Thymus (tissue), 11 donors: ENCODE data around the gene OSTN. TPM values are rescaled to one million over a fixed set of nuclear protein-coding genes. Genes with fewer than 3 reads are reported as not detected.
"Not testable (repeated sequence)": the region's sequence is repeated elsewhere in the genome, so short reads cannot be mapped to it uniquely, and the experiment has no call there.

Experiments used
- DNase-seq, 9 donors: peaks; one replicate each; pipeline ENCODE4 v3.0.0-alpha.2; 2013; ENCODE audit warnings: low spot score in 9 of 9, low read depth in 6 of 9, missing footprints in 1 of 9
- H3K27ac ChIP-seq, 2 donors: one replicate each; pipeline ENCODE4 v1.5.1; 2013; ENCODE audit warnings: control low read depth in 1 of 2, low read depth in 1 of 2, low read length in 1 of 2, mild to moderate bottlenecking in 1 of 2, moderate library complexity in 1 of 2
- H3K27me3 ChIP-seq, 2 donors: one replicate each; pipeline ENCODE4 v1.5.1; 2013; ENCODE audit warnings: low read length in 1 of 2; ENCODE audit not compliant: control insufficient read depth in 2 of 2, insufficient read depth in 1 of 2
- H3K36me3 ChIP-seq, 2 donors: one replicate each; pipeline ENCODE4 v1.5.1; 2013; ENCODE audit warnings: low read length in 1 of 2, mild to moderate bottlenecking in 1 of 2, moderate library complexity in 1 of 2; ENCODE audit not compliant: control insufficient read depth in 2 of 2, insufficient read depth in 2 of 2
- H3K4me1 ChIP-seq, 2 donors: one replicate each; pipeline ENCODE4 v1.5.1; 2013; ENCODE audit warnings: low read length in 2 of 2; ENCODE audit not compliant: control insufficient read depth in 2 of 2, insufficient read depth in 2 of 2
- H3K4me3 ChIP-seq, 2 donors: one replicate each; pipeline ENCODE4 v1.5.1; 2013; ENCODE audit warnings: low read length in 2 of 2, control low read depth in 1 of 2, mild to moderate bottlenecking in 1 of 2
- H3K9me3 ChIP-seq, 2 donors: one replicate each; pipeline ENCODE4 v1.5.1; 2013; ENCODE audit warnings: low read length in 1 of 2, mild to moderate bottlenecking in 1 of 2; ENCODE audit not compliant: control insufficient read depth in 2 of 2, insufficient read depth in 1 of 2
- WGBS: extraction: QIAGEN DNeasy Blood & Tissue Kit; methylation state at CpG from one replicate; pipeline ENCODE4 v1.1.7; 2013; 5-methylcytosine and 5-hydroxymethylcytosine counted together
- polyA plus RNA-seq: library from polyadenylated mRNA; stranded (reverse); fragments of 200-250 nt; gene quantifications from one replicate; pipeline ENCODE4 v1.2.3, GENCODE V29; 2013
- total RNA-seq: library from RNA; stranded (reverse); fragments of 120-200 nt; gene quantifications from one replicate; pipeline ENCODE4 v1.2.4, GENCODE V29; 2013
- donor health status: healthy.

The OSTN gene
- total and polyA plus RNA-seq, 2 donors, result under 0.01 to 0.14 TPM

GRCh38 chr3:191269289-191270085, 70.4 kb downstream of the OSTN start:
- H3K4me1 ChIP-seq, result no peaks in the 10 kb centered on the region
- no peaks in the 10 kb centered on the region for H3K9me3 ChIP-seq
- H3K4me3 ChIP-seq, result no peak overlapping the region
- DNase-seq, result no peak
- H3K27ac ChIP-seq, result no peak overlapping the region
- WGBS, result 76% methylated on average over 5 of the region's 5 CpGs
- H3K36me3 ChIP-seq, result no peaks in the 10 kb centered on the region
- H3K27me3 ChIP-seq, result no peaks in the 10 kb centered on the region

- 97% methylated on average over 14 of the region's 14 CpGs for WGBS
- H3K9me3 ChIP-seq, DNase-seq, H3K4me3 ChIP-seq, H3K27me3 ChIP-seq, H3K36me3 ChIP-seq, H3K4me1 ChIP-seq, H3K27ac ChIP-seq: not testable (repeated sequence)
These were observed 76.2 kb downstream of the OSTN start for GRCh38 chr3:191275244-191275643.

GRCh38 chr3:191275751-191276150, 76.7 kb downstream of the OSTN start:
- Histone ChIP-seq H3K4me1 (no peaks in the 10 kb centered on the region), H3K27me3 (no peaks in the 10 kb centered on the region), H3K27ac (no peak overlapping the region), H3K36me3 (no peaks in the 10 kb centered on the region), H3K4me3 (no peak overlapping the region), H3K9me3 (no peaks in the 10 kb centered on the region)
- DNase-seq, result no peak

GRCh38 chr3:191280111-191280510, 81.1 kb downstream of the OSTN start:
- 75% methylated on average over 1 of the region's 1 CpG for WGBS

GRCh38 chr3:191280882-191281281, 81.8 kb downstream of the OSTN start:
- Histone ChIP-seq H3K4me1 (no peaks in the 10 kb centered on the region), H3K27me3 (no peaks in the 10 kb centered on the region), H3K4me3 (no peak overlapping the region), H3K9me3 (no peaks in the 10 kb centered on the region), H3K36me3 (no peaks in the 10 kb centered on the region), H3K27ac (no peak overlapping the region)
- no peak for DNase-seq

More at GRCh38 chr3:191280111-191280510, 81.1 kb downstream of the OSTN start:
- Histone ChIP-seq H3K27me3 (no peaks in the 10 kb centered on the region), H3K4me1 (no peaks in the 10 kb centered on the region), H3K27ac (no peak overlapping the region), H3K36me3 (no peaks in the 10 kb centered on the region), H3K9me3 (no peaks in the 10 kb centered on the region), H3K4me3 (no peak overlapping the region)
- no peak for DNase-seq

GRCh38 chr3:191282251-191283185, 83.5 kb downstream of the OSTN start:
- no peak overlapping the region for H3K27ac ChIP-seq
- no peaks in the 10 kb centered on the region for H3K36me3 ChIP-seq
- H3K4me3 ChIP-seq, result no peak overlapping the region
- no peaks in the 10 kb centered on the region for H3K27me3 ChIP-seq
- 94% methylated on average over 4 of the region's 4 CpGs for WGBS
- no peak for DNase-seq
- no peaks in the 10 kb centered on the region for H3K4me1 ChIP-seq
- no peaks in the 10 kb centered on the region for H3K9me3 ChIP-seq

GRCh38 chr3:191283400-191283799, 84.4 kb downstream of the OSTN start:
- H3K27me3 ChIP-seq, result no peaks in the 10 kb centered on the region
- WGBS, result 92% methylated on average over 2 of the region's 2 CpGs
- H3K9me3 ChIP-seq, result no peaks in the 10 kb centered on the region
- no peaks in the 10 kb centered on the region for H3K4me1 ChIP-seq
- DNase-seq, result no peak
- no peak overlapping the region for H3K27ac ChIP-seq
- no peak overlapping the region for H3K4me3 ChIP-seq
- H3K36me3 ChIP-seq, result no peaks in the 10 kb centered on the region

- Histone ChIP-seq H3K36me3 (no peaks in the 10 kb centered on the region), H3K4me1 (no peaks in the 10 kb centered on the region), H3K27me3 (no peaks in the 10 kb centered on the region), H3K4me3 (no peak overlapping the region), H3K27ac (no peak overlapping the region), H3K9me3 (no peaks in the 10 kb centered on the region)
- DNase-seq, result peak in 1 of 9 donors; percentile 9
- 74% methylated on average over 4 of the region's 4 CpGs for WGBS
These were observed 91.4 kb downstream of the OSTN start for GRCh38 chr3:191290311-191291025.
